ENCODE measurements around the gene KHDC1. TPM values are rescaled to one million over a fixed set of nuclear protein-coding genes. Genes with fewer than 3 reads are reported as not detected.
"Not testable (repeated sequence)": the region's sequence is repeated elsewhere in the genome, so short reads cannot be mapped to it uniquely, and the experiment has no call there.

The KHDC1 gene
- total RNA-seq, 4 donors from 2014 or later: 0.13 to 0.34 TPM; not detected in 2

DNA sequence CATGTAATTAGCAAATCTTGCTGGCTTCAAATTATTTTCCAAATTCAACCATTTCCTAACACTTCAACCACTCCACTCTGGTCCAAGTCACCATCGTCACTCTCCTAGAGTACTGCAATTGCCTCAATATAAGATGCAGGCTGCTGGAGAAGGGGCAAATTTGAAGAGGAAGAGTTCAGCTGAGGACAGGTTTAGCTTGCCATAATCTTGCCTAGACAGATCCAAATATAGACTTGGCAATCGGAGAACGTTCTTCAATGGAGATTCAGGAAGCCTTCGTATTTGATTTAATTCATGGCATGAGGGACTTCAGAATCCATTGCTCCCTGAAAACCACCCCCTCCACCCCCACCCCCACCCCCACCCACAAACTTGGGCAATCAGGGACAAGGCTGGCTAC lies 22.3 kb downstream of the KHDC1 start:
- WGBS, 2 donors: 41 to 51% methylated on average over 4 of the region's 4 CpGs
- DNase-seq (ENCODE audit: low spot score in 2 of 2): no peak
- no peak for TF ChIP-seq POLR2A (IDR thresholded peaks at IDR 0.05)
- TF ChIP-seq, protein P1, sequence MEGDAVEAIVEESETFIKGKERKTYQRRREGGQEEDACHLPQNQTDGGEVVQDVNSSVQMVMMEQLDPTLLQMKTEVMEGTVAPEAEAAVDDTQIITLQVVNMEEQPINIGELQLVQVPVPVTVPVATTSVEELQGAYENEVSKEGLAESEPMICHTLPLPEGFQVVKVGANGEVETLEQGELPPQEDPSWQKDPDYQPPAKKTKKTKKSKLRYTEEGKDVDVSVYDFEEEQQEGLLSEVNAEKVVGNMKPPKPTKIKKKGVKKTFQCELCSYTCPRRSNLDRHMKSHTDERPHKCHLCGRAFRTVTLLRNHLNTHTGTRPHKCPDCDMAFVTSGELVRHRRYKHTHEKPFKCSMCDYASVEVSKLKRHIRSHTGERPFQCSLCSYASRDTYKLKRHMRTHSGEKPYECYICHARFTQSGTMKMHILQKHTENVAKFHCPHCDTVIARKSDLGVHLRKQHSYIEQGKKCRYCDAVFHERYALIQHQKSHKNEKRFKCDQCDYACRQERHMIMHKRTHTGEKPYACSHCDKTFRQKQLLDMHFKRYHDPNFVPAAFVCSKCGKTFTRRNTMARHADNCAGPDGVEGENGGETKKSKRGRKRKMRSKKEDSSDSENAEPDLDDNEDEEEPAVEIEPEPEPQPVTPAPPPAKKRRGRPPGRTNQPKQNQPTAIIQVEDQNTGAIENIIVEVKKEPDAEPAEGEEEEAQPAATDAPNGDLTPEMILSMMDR (IDR thresholded peaks at IDR 0.05): no peak
- H3K4me3 ChIP-seq (ENCODE audit: low read depth, poor library complexity, severe bottlenecking): no peak overlapping the region
- intact Hi-C loops (cut with DNase I; ENCODE audit: low total_unique reads): no loop called here

DNA sequence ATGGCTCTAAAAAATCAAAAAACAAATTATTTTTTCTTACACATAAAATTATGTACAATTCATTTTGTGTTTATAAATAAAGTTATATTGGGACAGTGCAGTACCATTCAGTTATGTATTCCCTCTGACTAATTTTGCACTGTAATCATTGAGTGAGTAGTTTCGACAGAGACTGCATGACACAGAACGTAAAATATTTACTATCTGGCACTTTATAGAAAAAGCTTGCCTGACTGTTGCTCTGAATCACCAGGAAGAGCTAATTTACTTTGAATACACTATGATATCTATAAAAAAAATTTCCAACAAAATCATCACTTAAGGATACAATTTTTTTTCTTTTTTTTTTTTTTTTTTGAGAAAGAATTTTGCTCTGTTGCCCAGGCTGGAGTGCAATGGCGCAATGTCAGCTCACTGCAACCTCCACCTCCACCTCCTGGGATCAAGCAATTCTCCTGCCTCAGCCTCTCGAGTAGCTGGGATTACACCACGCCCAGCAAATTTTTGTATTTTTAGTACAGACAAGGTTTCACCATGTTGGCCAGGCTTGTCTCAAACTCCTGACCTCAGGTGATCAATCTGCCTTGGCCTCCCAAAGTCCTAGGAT lies 26.7 kb downstream of the KHDC1 start:
- no peak for TF ChIP-seq POLR2A (IDR thresholded peaks at IDR 0.05)
- TF ChIP-seq, protein P1 (IDR thresholded peaks at IDR 0.05): no peak
- DNase-seq (ENCODE audit: low spot score in 2 of 2): no peak
- intact Hi-C loops (cut with DNase I; ENCODE audit: low total_unique reads): no loop called here
- H3K4me3 ChIP-seq (ENCODE audit: low read depth, poor library complexity, severe bottlenecking): no peak overlapping the region
- 66 to 73% methylated on average over 5 of the region's 5 CpGs for WGBS, 2 donors

DNA sequence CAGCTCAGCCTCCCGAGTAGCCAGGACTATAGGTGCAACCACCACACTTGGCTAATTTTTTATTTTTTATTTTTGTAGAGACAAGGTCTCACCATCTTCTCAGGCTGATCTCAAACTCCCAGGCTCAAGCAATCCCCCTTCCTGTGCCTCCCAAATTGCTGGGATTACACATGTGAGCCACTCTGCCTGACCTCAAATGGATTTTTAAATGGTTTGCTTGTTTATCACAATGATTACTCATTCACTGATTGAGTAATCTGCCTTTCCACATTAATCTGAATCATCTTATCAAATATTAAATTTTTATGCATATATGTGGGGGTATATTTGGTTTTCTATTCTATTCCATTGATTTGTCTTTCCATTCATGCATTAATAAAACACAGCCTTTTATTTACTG lies 28.3 kb downstream of the KHDC1 start:
- no peak for DNase-seq (ENCODE audit: low spot score in 2 of 2)
- intact Hi-C loops (cut with DNase I; ENCODE audit: low total_unique reads): no loop called here
- no peak for TF ChIP-seq POLR2A (IDR thresholded peaks at IDR 0.05)
- TF ChIP-seq, protein P1 (IDR thresholded peaks at IDR 0.05): no peak
- H3K4me3 ChIP-seq (ENCODE audit: low read depth, poor library complexity, severe bottlenecking): no peak overlapping the region
- 77 to 85% methylated on average over 1 of the region's 1 CpG for WGBS, 2 donors

DNA sequence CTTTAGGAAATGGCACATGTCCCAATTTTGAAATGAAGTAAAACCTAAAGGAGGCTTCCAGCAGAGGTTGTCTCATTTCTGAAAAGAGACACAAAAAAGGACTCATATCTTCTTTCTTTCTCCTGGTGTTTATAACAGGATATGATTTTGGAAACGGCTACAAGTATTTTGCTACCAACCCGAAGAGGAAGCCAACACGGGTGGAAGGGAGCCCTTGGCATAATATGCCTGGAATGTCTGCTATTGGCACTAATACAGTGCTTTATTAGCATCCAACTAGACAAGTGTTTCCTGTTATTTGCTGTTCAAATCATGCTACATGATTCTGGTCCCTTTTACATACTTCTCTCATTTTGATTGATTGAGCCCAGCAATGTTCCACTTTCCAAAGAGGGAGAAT lies 29.0 kb downstream of the KHDC1 start:
- DNase-seq (ENCODE audit: low spot score in 2 of 2); intact Hi-C loops (cut with DNase I; ENCODE audit: low total_unique reads); H3K4me3 ChIP-seq (ENCODE audit: low read depth, poor library complexity, severe bottlenecking): not testable (repeated sequence)
- WGBS, 2 donors: 12 to 15% methylated on average over 3 of the region's 3 CpGs

DNA sequence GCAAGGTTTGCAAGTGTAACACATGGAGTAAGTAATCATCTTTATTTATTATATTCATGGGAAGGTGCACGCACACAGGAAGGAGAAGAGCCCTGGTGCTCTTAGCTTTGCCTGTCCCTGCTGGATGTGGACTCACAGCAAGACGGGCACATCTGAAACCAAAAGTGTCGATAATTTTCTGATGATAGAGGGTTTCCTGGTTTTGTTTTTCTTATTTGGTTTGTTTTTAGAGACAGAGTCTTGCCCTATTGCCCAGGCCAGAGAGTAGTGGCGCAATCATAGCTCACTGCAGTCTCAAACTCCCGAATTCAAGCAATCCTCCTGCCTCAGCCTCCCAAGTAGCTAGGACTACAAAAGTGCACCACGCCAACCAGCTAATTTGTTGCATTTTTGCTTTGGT lies 29.9 kb downstream of the KHDC1 start:
- no peak overlapping the region for H3K4me3 ChIP-seq (ENCODE audit: low read depth, poor library complexity, severe bottlenecking)
- 87 to 92% methylated on average over 6 of the region's 6 CpGs for WGBS, 2 donors
- intact Hi-C loops (cut with DNase I; ENCODE audit: low total_unique reads): no loop called here
- TF ChIP-seq POLR2A (IDR thresholded peaks at IDR 0.05): no peak
- TF ChIP-seq, protein P1 (IDR thresholded peaks at IDR 0.05): no peak
- no peak for DNase-seq (ENCODE audit: low spot score in 2 of 2)

DNA sequence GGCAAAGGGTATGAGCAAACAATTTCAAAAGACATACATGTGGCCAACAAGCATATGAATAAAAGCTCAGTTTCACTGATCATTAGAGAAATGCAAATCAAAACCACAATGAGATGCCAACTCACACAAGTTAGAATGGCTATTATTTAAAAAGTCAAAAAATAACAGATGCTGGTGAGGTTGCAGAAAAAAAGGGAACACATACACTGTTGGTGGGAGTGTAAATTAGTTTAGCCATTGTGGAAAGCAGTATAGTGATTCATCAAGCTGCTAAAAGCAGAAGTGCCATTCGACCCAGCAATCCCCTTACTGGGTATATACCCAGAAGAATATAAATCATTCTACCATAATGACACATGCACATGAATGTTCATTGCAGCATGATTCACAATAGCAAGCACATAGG lies 31.0 kb downstream of the KHDC1 start:
- intact Hi-C loops (cut with DNase I; ENCODE audit: low total_unique reads): no loop called here
- 46 to 56% methylated on average over 1 of the region's 1 CpG for WGBS, 2 donors
- no peak overlapping the region for H3K4me3 ChIP-seq (ENCODE audit: low read depth, poor library complexity, severe bottlenecking)
- DNase-seq (ENCODE audit: low spot score in 2 of 2): no peak
- no peak for TF ChIP-seq POLR2A (IDR thresholded peaks at IDR 0.05)
- TF ChIP-seq, protein P1 (IDR thresholded peaks at IDR 0.05): no peak

Data from lower leg skin (tissue), 4 donors.